Measurements from ENCODE around the gene NSD2.
"Not testable (repeated sequence)": the region's sequence is repeated elsewhere in the genome, so short reads cannot be mapped to it uniquely, and the experiment has no call there.

The NSD2 gene

GRCh38 chr4:1839282-1839681 is 31.9 kb upstream of the NSD2 start:
- peak in 30 of 42 donors; percentile 14 to 80 (median 46) for DNase-seq
- intact Hi-C loops (cut with DNase I): no loop called here

DNA sequence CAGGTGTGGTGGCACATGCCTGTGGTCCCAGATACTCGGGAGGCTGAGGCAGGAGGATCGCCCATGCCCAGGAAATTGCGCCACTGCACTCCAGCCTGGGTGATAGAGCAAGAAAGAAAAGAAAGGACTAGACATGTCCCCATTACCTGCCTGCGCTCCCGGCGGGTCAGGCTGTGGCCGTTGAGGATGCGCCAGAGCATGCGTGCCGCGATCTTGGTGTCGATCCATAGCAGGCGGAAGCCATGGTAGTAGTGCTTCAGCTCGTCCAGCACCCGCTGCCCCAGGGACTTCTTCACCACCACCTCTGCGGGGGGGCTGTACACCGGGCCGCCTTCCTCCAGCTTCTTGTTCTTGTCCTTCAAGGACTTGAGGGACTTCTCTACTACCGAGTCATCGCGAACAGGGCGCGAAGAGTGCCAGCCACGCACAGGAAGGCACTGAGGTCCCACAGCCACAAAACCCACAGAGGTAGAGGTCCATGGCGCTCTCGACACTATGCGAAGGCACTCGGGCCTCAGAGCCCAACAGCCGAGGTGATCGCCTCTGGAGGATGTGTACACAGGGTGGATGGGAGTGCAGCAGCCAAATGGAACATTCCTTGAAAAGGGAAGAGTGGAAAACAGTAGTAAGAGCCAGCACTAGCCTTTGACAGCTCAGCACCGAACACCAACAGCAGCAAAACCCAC is 29.8 kb upstream of the NSD2 start:
- intact Hi-C loops (cut with DNase I): no loop called here
- no peak for DNase-seq

GRCh38 chr4:1841887-1842210 is 29.3 kb upstream of the NSD2 start:
- intact Hi-C loops (cut with DNase I): no loop called here
- DNase-seq: no peak

DNA sequence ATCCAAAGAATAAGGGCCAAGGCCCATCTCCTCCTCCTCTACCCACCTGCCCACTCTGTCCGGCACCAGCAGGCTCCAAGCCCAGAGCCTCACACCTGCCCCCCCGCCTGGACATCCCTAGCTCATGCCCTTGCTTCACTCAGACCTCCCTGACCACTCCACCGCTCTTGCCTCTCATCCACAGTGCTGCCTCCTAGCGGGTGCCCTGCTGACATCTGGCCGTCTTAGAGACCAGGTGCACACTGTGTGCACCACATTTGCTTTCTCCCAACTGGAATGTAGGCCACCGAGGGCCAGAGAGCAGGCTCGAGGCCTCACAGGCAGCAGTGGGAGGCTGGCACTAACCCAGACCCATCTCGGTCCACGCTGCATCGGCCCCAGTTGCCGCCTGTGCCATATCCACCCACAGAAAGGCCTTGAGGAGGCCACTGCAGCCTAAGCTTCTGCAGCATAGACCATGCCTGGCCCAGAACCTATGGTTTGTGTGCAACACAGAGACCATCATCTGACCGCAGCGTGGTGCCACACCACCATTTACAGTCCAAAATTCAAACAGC is 28.8 kb upstream of the NSD2 start:
- DNase-seq: no peak
- intact Hi-C loops (cut with DNase I): no loop called here

- intact Hi-C loops (cut with DNase I): no loop called here
- no peak for DNase-seq
These were observed 28.2 kb upstream of the NSD2 start for GRCh38 chr4:1842993-1843448.

DNA sequence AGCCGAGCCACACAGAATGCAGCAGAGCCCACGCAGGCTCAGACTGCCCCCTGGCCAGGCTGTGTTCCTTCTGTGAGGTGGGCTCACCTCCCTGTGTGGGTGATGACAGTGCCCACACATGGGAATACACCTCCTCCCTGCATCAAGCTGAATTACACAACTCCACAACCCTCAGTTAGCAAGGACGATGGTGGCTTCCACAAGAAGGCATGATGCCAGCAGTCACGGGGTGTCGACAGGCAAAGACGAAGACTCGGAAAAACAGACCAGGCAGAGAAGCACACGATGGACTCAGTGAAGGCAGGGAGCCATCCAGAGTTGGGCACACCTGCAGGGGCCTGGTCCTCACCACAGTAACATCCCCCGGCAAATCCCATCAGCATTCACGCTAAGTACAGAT is 27.3 kb upstream of the NSD2 start:
- intact Hi-C loops (cut with DNase I): no loop called here
- DNase-seq: peak in 39 of 42 donors; percentile 19 to 77 (median 51)

- DNase-seq; intact Hi-C loops (cut with DNase I): not testable (repeated sequence)
These were observed 26.6 kb upstream of the NSD2 start for GRCh38 chr4:1844618-1845017.

- intact Hi-C loops (cut with DNase I): no loop called here
These were observed 24.6 kb upstream of the NSD2 start for GRCh38 chr4:1846580-1846979.

GRCh38 chr4:1850276-1850675 is 20.9 kb upstream of the NSD2 start:
- intact Hi-C loops (cut with DNase I): no loop called here
- DNase-seq: no peak

More at GRCh38 chr4:1846580-1846979, 24.6 kb upstream of the NSD2 start:
- DNase-seq: no peak

DNA sequence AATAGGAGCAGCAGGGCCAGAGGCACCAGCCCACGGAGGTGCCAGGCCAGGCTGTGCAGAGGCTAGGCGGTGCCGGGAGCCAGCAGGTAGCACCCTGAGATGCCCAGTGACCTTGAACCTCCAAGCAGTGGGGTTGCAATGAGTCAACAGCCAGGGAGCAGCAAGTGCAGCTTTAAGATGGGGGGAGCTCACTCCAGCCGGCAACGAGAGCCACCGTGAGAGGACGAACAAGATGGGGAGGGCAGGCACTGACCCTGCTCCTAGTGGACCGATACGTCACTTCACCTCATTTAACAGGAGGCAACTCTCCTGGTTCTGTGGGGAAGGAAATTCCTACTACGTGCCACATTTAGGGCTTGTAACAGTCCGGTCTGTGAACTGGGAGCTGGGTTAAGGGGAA is 20.0 kb upstream of the NSD2 start:
- DNase-seq: no peak
- intact Hi-C loops (cut with DNase I): no loop called here

- intact Hi-C loops (cut with DNase I): no loop called here
- no peak for DNase-seq
These were observed 19.4 kb upstream of the NSD2 start for GRCh38 chr4:1851575-1852410.

- DNase-seq: no peak
- intact Hi-C loops (cut with DNase I): no loop called here
These were observed 18.1 kb upstream of the NSD2 start for GRCh38 chr4:1852904-1853623.

- no peak for DNase-seq
- intact Hi-C loops (cut with DNase I): no loop called here
These were observed 16.4 kb upstream of the NSD2 start for GRCh38 chr4:1854752-1855151.

DNA sequence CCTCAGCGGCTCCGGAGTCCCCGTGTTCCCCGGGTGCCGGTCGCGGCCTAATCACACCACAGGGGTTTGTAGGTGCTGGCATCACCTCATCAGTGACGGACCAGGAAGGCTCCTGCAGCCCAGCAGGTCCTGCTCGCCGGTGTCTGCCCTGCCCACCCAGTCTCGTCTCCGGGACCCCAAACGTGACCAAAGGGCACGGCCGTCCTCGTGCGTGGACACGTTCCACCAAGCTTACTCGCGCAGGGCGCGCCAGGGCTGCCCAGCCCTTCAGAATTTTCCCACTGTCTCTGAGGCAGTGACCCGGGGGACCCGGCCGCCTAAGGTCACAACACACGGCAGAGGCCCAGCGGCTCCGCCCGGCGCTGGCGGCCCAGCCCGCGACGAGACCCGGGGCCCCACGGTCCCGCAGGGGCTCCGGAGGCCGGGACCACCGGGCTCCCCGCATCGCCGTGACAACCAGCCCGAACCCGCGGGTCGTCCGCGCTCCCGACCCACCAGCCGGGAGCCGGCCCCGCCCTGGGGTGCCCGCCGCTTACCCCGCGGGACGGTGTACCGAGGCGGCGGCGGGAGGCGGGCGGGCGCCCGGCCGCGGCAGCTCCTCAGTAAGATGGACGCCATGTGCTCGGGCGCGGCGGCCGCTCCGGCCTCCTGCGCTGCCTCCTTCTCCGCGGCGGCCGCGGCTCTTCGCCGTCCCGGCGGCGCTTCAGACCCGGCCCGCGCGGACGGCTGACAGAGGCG is 15.7 kb upstream of the NSD2 start:
- DNase-seq: peak in 10 of 42 donors; percentile 11 to 47 (median 26)
- intact Hi-C loops (cut with DNase I): loop anchor here (1.0 kb wide), 1 partner anchor 16 kb away; the partner anchor contains the start of gene NSD2

GRCh38 chr4:1856071-1856942 is 14.9 kb upstream of the NSD2 start, which contains the start of gene LETM1:
TSS of gene LETM1 (minus strand) at chr4:1856156. CDS start at chr4:1855950, 206 bp downstream.
- intact Hi-C loops (cut with DNase I): loop anchor here (1.0 kb wide), 1 partner anchor 15 kb away; the partner anchor contains the start of gene NSD2
- DNase-seq: peak; percentile 90 to 99 (median 98)

DNA sequence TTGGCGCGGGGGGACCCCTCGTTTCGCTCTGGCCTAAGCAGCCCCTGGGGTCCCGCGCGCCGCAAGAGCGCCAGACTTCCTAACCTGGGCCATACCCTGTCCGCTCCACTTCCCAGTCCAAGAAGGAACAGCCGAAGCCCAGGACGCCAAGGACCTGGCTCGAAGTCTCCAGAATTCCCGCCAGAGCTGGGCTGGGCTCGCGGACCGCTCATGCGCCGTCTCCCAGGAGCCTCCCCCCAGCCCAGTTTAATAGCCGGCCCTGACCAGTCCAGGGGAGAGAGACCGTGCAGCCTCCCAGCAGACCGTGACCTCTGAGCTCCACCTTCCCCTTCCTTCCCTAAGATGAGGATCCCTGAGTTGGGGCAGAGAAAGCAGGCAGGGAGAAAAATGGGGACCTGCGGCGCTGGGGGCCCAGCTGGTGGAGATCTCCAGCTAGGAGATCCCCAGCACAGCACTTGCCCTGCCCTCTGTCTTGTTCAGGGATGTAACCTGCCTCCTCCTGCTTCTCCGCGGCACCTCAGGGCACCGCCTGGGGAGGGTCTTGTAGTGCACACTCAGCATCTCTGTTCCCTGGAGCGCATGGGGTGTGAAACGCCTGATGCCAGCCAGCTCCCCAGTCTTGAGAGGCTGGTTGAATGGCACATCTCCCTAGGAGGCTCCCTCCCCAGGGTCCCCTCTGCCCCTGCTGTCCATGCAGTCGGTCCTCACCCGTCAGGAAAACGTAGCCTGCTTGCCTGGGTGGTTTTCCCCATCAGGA is 14.1 kb upstream of the NSD2 start:
- intact Hi-C loops (cut with DNase I): loop anchor here (1.0 kb wide), 1 partner anchor 14 kb away; the partner anchor contains the start of gene NSD2
- peak in 25 of 42 donors; percentile 13 to 66 (median 40) for DNase-seq

DNA sequence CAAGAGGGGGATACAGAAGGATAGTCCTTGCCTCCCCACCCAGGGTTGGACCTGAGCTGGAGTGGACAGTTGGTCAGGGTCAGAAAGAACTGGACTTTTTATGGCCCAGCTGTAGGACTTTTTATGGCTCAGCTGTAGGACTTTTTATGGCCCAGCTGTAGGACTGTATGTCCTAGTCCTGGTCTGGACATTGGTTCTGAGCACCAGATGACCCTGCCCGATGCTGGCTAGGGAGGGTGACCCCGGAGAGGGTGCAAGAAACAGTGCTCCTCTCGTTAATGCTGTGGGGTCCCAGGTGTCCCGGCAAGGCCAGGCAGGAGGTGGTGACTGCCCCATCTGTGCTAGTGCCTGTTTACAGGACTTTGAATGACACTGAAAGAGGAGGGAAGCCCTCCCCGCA is 13.3 kb upstream of the NSD2 start:
- intact Hi-C loops (cut with DNase I): no loop called here
- DNase-seq: no peak
